HepG2 (cell line): ENCODE results near the gene SKI.

Experiments
- FIP1L1 ChIP-seq: fragments of 200-400 bp; formaldehyde crosslinking; IDR thresholded peaks from 2 replicates; pipeline ENCODE4 v1.6.1; 2018; ENCODE audit warnings: low read depth, mild to moderate bottlenecking, low read length, moderate library complexity, borderline replicate concordance; ENCODE audit not compliant: insufficient read depth
- FOXK2 ChIP-seq: fragments of 450-650 bp; IDR thresholded peaks from 2 replicates; pipeline ENCODE4 v1.6.1; 2016
- GPN1 ChIP-seq: sonication (generic); formaldehyde crosslinking; IDR thresholded peaks from 2 replicates; pipeline ENCODE4 v1.5.1; 2020; ENCODE audit warnings: missing genetic modification reagents, borderline replicate concordance
- KLF16 ChIP-seq, 2 experiments: sonication (generic) in 1 of 2; formaldehyde crosslinking in 1 of 2; IDR thresholded peaks; 2 replicates each; pipeline versions ENCODE4 v1.6.1 to v1.8.0; 2016 to 2023; ENCODE audit warnings: missing genetic modification reagents in 2 of 2, missing compliant biosample characterization in 1 of 2
- MEIS1 ChIP-seq: sonication (generic); formaldehyde crosslinking; IDR thresholded peaks from 2 replicates; pipeline ENCODE4 v1.9.0; 2021; ENCODE audit warnings: mild to moderate bottlenecking, missing genetic modification reagents, moderate library complexity, borderline replicate concordance
- NFE2L2 ChIP-seq: fragments of 150-350 bp; IDR thresholded peaks from 2 replicates; pipeline ENCODE4 v1.6.1; 2014; ENCODE audit warnings: low read length
- RAD21 ChIP-seq: fragments of 450-650 bp; formaldehyde crosslinking; IDR thresholded peaks from 2 replicates; pipeline ENCODE4 v1.5.0; 2020; ENCODE audit warnings: mild to moderate bottlenecking
- SP1 ChIP-seq, 2 experiments: fragments of 450-650 bp in 1 of 2; sonication (generic) in 1 of 2; formaldehyde crosslinking in 1 of 2; IDR thresholded peaks; 2 replicates each; pipeline versions ENCODE4 v1.4.0 to v1.6.1; 2016 to 2020; ENCODE audit warnings: missing genetic modification reagents in 1 of 2
- TF ChIP-seq, protein P1 (sequence below): sonication (generic); formaldehyde crosslinking; IDR thresholded peaks from 2 replicates; pipeline ENCODE4 v1.5.0; 2020; ENCODE audit warnings: mild to moderate bottlenecking, missing genetic modification reagents, moderate library complexity
- TF ChIP-seq, protein P2 (sequence below): sonication (generic); formaldehyde crosslinking; IDR thresholded peaks from 2 replicates; pipeline ENCODE4 v1.4.0; 2020; ENCODE audit warnings: missing genetic modification reagents

DNA sequence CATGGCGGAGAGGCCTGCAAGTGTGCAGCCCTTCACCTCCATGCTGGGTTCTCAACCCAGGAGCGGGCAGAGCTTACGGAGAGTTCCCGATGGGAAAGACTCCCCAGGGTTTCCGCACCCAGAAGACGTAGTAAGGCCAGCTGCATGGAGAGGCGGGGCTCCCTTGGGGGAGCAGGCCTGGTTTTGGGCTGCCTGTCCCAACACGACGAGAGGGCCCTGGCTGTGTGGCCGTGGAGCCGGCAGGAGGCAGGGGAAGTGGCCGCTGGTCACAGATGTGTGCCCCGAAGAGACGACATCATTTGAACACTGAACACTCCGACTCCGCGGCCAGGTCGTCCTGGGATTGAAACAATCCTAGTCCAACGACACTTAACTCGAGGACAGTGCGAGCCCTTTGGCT lies 106.2 kb downstream of the SKI start:
- TF ChIP-seq, protein P1, sequence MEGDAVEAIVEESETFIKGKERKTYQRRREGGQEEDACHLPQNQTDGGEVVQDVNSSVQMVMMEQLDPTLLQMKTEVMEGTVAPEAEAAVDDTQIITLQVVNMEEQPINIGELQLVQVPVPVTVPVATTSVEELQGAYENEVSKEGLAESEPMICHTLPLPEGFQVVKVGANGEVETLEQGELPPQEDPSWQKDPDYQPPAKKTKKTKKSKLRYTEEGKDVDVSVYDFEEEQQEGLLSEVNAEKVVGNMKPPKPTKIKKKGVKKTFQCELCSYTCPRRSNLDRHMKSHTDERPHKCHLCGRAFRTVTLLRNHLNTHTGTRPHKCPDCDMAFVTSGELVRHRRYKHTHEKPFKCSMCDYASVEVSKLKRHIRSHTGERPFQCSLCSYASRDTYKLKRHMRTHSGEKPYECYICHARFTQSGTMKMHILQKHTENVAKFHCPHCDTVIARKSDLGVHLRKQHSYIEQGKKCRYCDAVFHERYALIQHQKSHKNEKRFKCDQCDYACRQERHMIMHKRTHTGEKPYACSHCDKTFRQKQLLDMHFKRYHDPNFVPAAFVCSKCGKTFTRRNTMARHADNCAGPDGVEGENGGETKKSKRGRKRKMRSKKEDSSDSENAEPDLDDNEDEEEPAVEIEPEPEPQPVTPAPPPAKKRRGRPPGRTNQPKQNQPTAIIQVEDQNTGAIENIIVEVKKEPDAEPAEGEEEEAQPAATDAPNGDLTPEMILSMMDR (CRISPR knock-in tag) = no peak
- TF ChIP-seq RAD21 (CRISPR knock-in tag) (no peak), NFE2L2 (no peak), GPN1 (CRISPR knock-in tag) (no peak), FIP1L1 (no peak), KLF16 (CRISPR knock-in tag; IDR thresholded peaks at IDR 0.05) (no peak), MEIS1 (CRISPR knock-in tag) (no peak), SP1 (IDR thresholded peaks at IDR 0.05) (no peak), SP1 (CRISPR knock-in tag; IDR thresholded peaks at IDR 0.05) (no peak), FOXK2 (no peak)
- TF ChIP-seq, protein P2, sequence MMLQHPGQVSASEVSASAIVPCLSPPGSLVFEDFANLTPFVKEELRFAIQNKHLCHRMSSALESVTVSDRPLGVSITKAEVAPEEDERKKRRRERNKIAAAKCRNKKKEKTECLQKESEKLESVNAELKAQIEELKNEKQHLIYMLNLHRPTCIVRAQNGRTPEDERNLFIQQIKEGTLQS (CRISPR knock-in tag) = no peak
